ENCODE results near the gene C1QTNF4. TPM values are rescaled to one million over a fixed set of nuclear protein-coding genes. Genes with fewer than 3 reads are reported as not detected.

Gene C1QTNF4
- total and polyA plus RNA-seq, 10 of the 15 experiments (the other 5 are each of a cell fraction or from before 2014, with no cell fraction given) = 0.06 TPM; not detected in 9

DNA sequence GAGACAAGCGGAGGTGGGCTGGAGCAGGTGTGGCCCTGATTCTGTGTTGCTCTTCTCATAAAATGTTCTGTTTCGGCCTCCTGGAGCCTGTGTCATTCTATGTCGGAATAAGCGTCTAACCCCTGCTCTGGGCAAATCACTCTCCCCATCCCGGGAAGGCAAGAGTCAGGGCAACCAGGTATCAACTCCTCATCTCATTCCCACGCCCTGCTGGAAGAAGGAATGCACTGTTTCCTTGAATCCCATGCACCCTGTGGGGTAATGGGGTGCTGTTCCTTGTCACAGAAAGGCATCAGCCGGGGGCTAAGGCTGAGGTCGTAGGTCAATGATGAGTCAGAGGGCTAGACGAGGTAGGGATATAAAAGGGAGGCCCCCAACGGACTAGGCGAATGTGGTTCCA is 5.1 kb downstream of the C1QTNF4 start:
- Histone ChIP-seq H3K27me3 (replicated peaks in 1 of 2; ENCODE audit: control insufficient read depth in 2 of 2, insufficient read depth in 2 of 2, low read length in 1 of 2) (peaks cover 3 to 18% of the 10 kb centered on the region in 2 experiments), H3K9me3 (replicated peaks; ENCODE audit: control insufficient read depth, insufficient read depth, low read length) (no peaks in the 10 kb centered on the region), H3K4me2 (ENCODE audit: control insufficient read depth, insufficient read depth) (no peak overlapping the region), H3K4me3 (no peak overlapping the region), H3K27ac (ENCODE audit: control insufficient read depth, insufficient read depth) (no peak overlapping the region), H2AFZ (ENCODE audit: control insufficient read depth, low read depth, low read length) (no peak overlapping the region), H3K79me2 (ENCODE audit: control insufficient read depth, insufficient read depth, low read length) (no peaks in the 10 kb centered on the region), H3K36me3 (ENCODE audit: control insufficient read depth in 2 of 2, insufficient read depth in 2 of 2, low read length in 1 of 2) (peaks cover 2 to 5% of the 10 kb centered on the region in 2 experiments; a peak in 3 of 4 replicates), H3K9ac (ENCODE audit: control insufficient read depth, insufficient read depth, low read length) (no peak overlapping the region), H3K4me1 (ENCODE audit: control insufficient read depth, insufficient read depth, low read length) (peaks cover 7% of the 10 kb centered on the region), H4K20me1 (ENCODE audit: control insufficient read depth, insufficient read depth) (no peaks in the 10 kb centered on the region)
- SMC1A ChIA-PET (ENCODE audit: uncharacterized antibody, unreplicated experiment) = no interaction called here
- CTCF ChIA-PET = no interaction called here
- intact Hi-C loops (cut with micrococcal nuclease; ENCODE audit: unreplicated experiment) (no loop called here), in situ Hi-C loops (cut with MboI) (no loop called here)
- POLR2A ChIA-PET = no interaction called here
- no peak for ATAC-seq
- TF ChIP-seq ZNF274 (IDR thresholded peaks at IDR 0.05; ENCODE audit: insufficient read depth, insufficient read length) (no peak), MYC (IDR thresholded peaks at IDR 0.05; ENCODE audit: insufficient read depth, insufficient read length, insufficient replicate concordance, low read length, severe bottlenecking) (no peak), PAX8 (IDR thresholded peaks at IDR 0.05) (no peak), CEBPB (IDR thresholded peaks at IDR 0.05; ENCODE audit: borderline replicate concordance in 1 of 2, low read depth in 2 of 2, low read length in 2 of 2) (no peak), TARDBP (IDR thresholded peaks at IDR 0.05; ENCODE audit: borderline replicate concordance) (no peak), POLR2AphosphoS2 (IDR thresholded peaks at IDR 0.05; ENCODE audit: low read depth, low read length) (no peak), ZSCAN29 (IDR thresholded peaks at IDR 0.05) (no peak), GABPA (IDR thresholded peaks at IDR 0.05; ENCODE audit: low read depth) (no peak), KAT2A (conservative IDR thresholded peaks at IDR 0.05; ENCODE audit: control insufficient read depth, low read depth, low read length) (no peak), CBX3 (IDR thresholded peaks at IDR 0.05; ENCODE audit: borderline replicate concordance, low read depth) (no peak), ZNF622 (IDR thresholded peaks at IDR 0.05) (no peak), TCF7 (IDR thresholded peaks at IDR 0.05; ENCODE audit: borderline replicate concordance) (no peak)
- TF ChIP-seq, protein P1, sequence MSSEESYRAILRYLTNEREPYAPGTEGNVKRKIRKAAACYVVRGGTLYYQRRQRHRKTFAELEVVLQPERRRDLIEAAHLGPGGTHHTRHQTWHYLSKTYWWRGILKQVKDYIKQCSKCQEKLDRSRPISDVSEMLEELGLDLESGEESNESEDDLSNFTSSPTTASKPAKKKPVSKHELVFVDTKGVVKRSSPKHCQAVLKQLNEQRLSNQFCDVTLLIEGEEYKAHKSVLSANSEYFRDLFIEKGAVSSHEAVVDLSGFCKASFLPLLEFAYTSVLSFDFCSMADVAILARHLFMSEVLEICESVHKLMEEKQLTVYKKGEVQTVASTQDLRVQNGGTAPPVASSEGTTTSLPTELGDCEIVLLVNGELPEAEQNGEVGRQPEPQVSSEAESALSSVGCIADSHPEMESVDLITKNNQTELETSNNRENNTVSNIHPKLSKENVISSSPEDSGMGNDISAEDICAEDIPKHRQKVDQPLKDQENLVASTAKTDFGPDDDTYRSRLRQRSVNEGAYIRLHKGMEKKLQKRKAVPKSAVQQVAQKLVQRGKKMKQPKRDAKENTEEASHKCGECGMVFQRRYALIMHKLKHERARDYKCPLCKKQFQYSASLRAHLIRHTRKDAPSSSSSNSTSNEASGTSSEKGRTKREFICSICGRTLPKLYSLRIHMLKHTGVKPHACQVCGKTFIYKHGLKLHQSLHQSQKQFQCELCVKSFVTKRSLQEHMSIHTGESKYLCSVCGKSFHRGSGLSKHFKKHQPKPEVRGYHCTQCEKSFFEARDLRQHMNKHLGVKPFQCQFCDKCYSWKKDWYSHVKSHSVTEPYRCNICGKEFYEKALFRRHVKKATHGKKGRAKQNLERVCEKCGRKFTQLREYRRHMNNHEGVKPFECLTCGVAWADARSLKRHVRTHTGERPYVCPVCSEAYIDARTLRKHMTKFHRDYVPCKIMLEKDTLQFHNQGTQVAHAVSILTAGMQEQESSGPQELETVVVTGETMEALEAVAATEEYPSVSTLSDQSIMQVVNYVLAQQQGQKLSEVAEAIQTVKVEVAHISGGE (CRISPR knock-in tag; IDR thresholded peaks at IDR 0.05) = no peak
- FAIRE-seq = no peak
- RAD21 ChIA-PET (ENCODE audit: unreplicated experiment) = no interaction called here
- 85% methylated on average over 11 of the region's 11 CpGs for WGBS (ENCODE audit: insufficient coverage, insufficient replicate concordance, low lambda C conversion rate, missing lambda C conversion rate)
- DNase-seq (ENCODE audit: low read depth, low spot score) = no peak
- no TSS peak for BruUV-seq (replicated peaks)
